ENCODE data around the gene DCLK1.

DNA sequence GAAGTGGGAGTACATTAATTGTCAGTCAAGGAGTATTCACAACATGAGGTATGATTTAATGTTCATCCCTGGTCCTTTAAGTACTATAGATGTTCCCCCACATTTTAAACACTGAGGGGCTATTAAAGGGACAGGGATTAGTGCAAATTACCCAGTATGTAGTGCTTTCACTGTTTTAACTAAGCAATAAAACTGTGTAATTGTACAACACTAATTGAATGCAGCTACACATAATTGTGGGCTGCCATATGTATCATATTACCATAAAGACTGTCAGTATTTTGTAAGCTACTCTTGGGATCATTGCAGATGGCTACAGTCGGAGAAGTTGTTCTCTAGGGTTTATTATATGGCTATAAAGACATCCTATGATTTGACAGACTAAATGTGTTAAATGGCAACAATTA lies 316.6 kb downstream of the DCLK1 start:
- TF ChIP-seq, protein P1, sequence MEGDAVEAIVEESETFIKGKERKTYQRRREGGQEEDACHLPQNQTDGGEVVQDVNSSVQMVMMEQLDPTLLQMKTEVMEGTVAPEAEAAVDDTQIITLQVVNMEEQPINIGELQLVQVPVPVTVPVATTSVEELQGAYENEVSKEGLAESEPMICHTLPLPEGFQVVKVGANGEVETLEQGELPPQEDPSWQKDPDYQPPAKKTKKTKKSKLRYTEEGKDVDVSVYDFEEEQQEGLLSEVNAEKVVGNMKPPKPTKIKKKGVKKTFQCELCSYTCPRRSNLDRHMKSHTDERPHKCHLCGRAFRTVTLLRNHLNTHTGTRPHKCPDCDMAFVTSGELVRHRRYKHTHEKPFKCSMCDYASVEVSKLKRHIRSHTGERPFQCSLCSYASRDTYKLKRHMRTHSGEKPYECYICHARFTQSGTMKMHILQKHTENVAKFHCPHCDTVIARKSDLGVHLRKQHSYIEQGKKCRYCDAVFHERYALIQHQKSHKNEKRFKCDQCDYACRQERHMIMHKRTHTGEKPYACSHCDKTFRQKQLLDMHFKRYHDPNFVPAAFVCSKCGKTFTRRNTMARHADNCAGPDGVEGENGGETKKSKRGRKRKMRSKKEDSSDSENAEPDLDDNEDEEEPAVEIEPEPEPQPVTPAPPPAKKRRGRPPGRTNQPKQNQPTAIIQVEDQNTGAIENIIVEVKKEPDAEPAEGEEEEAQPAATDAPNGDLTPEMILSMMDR (IDR thresholded peaks at IDR 0.05 in 2 of 3, conservative IDR thresholded peaks at IDR 0.05 in 1 of 3; ENCODE audit: control insufficient read depth in 2 of 3, extremely low read depth in 1 of 3, insufficient read depth in 1 of 3, low read depth in 3 of 3, low read length in 3 of 3) = no peak
- TF ChIP-seq ETV6 (conservative IDR thresholded peaks at IDR 0.05 in 1 of 2, IDR thresholded peaks at IDR 0.05 in 1 of 2; ENCODE audit: borderline replicate concordance in 1 of 2, low read depth in 1 of 2) (no peak), CBX5 (IDR thresholded peaks at IDR 0.05; ENCODE audit: low read depth) (no peak), EP300 (IDR thresholded peaks at IDR 0.05; ENCODE audit: borderline replicate concordance in 1 of 2, control insufficient read depth in 1 of 2, low read depth in 2 of 2, low read length in 2 of 2) (no peak), EED (IDR thresholded peaks at IDR 0.05; ENCODE audit: low read depth) (no peak), EGR1 (IDR thresholded peaks at IDR 0.05; ENCODE audit: borderline replicate concordance in 1 of 2, low read depth in 2 of 2, low read length in 2 of 2) (no peak)
- TF ChIP-seq, protein P2, sequence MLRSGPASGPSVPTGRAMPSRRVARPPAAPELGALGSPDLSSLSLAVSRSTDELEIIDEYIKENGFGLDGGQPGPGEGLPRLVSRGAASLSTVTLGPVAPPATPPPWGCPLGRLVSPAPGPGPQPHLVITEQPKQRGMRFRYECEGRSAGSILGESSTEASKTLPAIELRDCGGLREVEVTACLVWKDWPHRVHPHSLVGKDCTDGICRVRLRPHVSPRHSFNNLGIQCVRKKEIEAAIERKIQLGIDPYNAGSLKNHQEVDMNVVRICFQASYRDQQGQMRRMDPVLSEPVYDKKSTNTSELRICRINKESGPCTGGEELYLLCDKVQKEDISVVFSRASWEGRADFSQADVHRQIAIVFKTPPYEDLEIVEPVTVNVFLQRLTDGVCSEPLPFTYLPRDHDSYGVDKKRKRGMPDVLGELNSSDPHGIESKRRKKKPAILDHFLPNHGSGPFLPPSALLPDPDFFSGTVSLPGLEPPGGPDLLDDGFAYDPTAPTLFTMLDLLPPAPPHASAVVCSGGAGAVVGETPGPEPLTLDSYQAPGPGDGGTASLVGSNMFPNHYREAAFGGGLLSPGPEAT (IDR thresholded peaks at IDR 0.05; ENCODE audit: low read depth) = no peak
